ENCODE measurements around the gene ARHGAP26. TPM values are rescaled to one million over a fixed set of nuclear protein-coding genes. Genes with fewer than 3 reads are reported as not detected.

Gene ARHGAP26
- total RNA-seq, 1 donor from 2014 or later, result 20.0 TPM

GRCh38 chr5:142875936-142876335 lies 105.8 kb downstream of the ARHGAP26 start:
- no peak overlapping the region for H3K27ac Mint-ChIP-seq
- no peaks in the 10 kb centered on the region for H3K36me3 Mint-ChIP-seq (ENCODE audit: low read depth)
- peaks cover 4% of the 10 kb centered on the region for H3K4me1 Mint-ChIP-seq (ENCODE audit: low read depth)
- H3K9me3 Mint-ChIP-seq, result no peaks in the 10 kb centered on the region
- intact Hi-C loops (cut with micrococcal nuclease), result no loop called here
- no peaks in the 10 kb centered on the region for H3K27me3 Mint-ChIP-seq (ENCODE audit: insufficient read depth)
- H3K4me3 Mint-ChIP-seq, result no peak overlapping the region
- no peak for DNase-seq (ENCODE audit: low spot score)

- Mint-ChIP-seq H3K9me3 (no peaks in the 10 kb centered on the region), H3K4me3 (no peak overlapping the region), H3K36me3 (ENCODE audit: low read depth) (no peaks in the 10 kb centered on the region), H3K27me3 (ENCODE audit: insufficient read depth) (no peaks in the 10 kb centered on the region), H3K27ac (no peak overlapping the region), H3K4me1 (ENCODE audit: low read depth) (no peaks in the 10 kb centered on the region)
- no peak for DNase-seq (ENCODE audit: low spot score)
- intact Hi-C loops (cut with micrococcal nuclease), result no loop called here
Measured at GRCh38 chr5:142876817-142877216, 106.6 kb downstream of the ARHGAP26 start.

- H3K27me3 Mint-ChIP-seq (ENCODE audit: insufficient read depth), result no peaks in the 10 kb centered on the region
- no peaks in the 10 kb centered on the region for H3K36me3 Mint-ChIP-seq (ENCODE audit: low read depth)
- H3K27ac Mint-ChIP-seq, result no peak overlapping the region
- H3K4me1 Mint-ChIP-seq (ENCODE audit: low read depth), result no peaks in the 10 kb centered on the region
- no peak overlapping the region for H3K4me3 Mint-ChIP-seq
- no peaks in the 10 kb centered on the region for H3K9me3 Mint-ChIP-seq
- intact Hi-C loops (cut with micrococcal nuclease), result no loop called here
- no peak for DNase-seq (ENCODE audit: low spot score)
Measured at GRCh38 chr5:142878111-142878510, 107.9 kb downstream of the ARHGAP26 start.

- Mint-ChIP-seq H3K9me3 (no peaks in the 10 kb centered on the region), H3K4me3 (no peak overlapping the region), H3K27ac (no peak overlapping the region), H3K36me3 (ENCODE audit: low read depth) (no peaks in the 10 kb centered on the region), H3K4me1 (ENCODE audit: low read depth) (no peaks in the 10 kb centered on the region), H3K27me3 (ENCODE audit: insufficient read depth) (no peaks in the 10 kb centered on the region)
- no peak for DNase-seq (ENCODE audit: low spot score)
- intact Hi-C loops (cut with micrococcal nuclease), result no loop called here
Measured at GRCh38 chr5:142878638-142879037, 108.5 kb downstream of the ARHGAP26 start.

GRCh38 chr5:142881076-142881783 lies 111.1 kb downstream of the ARHGAP26 start:
- no peak overlapping the region for H3K4me3 Mint-ChIP-seq
- no peaks in the 10 kb centered on the region for H3K27me3 Mint-ChIP-seq (ENCODE audit: insufficient read depth)
- H3K4me1 Mint-ChIP-seq (ENCODE audit: low read depth), result peaks cover 6% of the 10 kb centered on the region
- DNase-seq (ENCODE audit: low spot score), result no peak
- H3K9me3 Mint-ChIP-seq, result no peaks in the 10 kb centered on the region
- no peaks in the 10 kb centered on the region for H3K36me3 Mint-ChIP-seq (ENCODE audit: low read depth)
- no peak overlapping the region for H3K27ac Mint-ChIP-seq
- intact Hi-C loops (cut with micrococcal nuclease), result loop anchor here (2.0 kb wide), 1 partner anchor 226 kb away; no protein-coding TSS in a partner anchor

GRCh38 chr5:142881784-142882126 lies 111.6 kb downstream of the ARHGAP26 start:
- DNase-seq (ENCODE audit: low spot score), result no peak
- H3K36me3 Mint-ChIP-seq (ENCODE audit: low read depth), result no peaks in the 10 kb centered on the region
- H3K9me3 Mint-ChIP-seq, result no peaks in the 10 kb centered on the region
- peaks cover 6% of the 10 kb centered on the region for H3K4me1 Mint-ChIP-seq (ENCODE audit: low read depth)
- no peak overlapping the region for H3K27ac Mint-ChIP-seq
- no peak overlapping the region for H3K4me3 Mint-ChIP-seq
- no peaks in the 10 kb centered on the region for H3K27me3 Mint-ChIP-seq (ENCODE audit: insufficient read depth)
- intact Hi-C loops (cut with micrococcal nuclease), result loop anchor here (2.0 kb wide), 1 partner anchor 227 kb away; no protein-coding TSS in a partner anchor

GRCh38 chr5:142883025-142883424 lies 112.8 kb downstream of the ARHGAP26 start:
- no peaks in the 10 kb centered on the region for H3K36me3 Mint-ChIP-seq (ENCODE audit: low read depth)
- no peak for DNase-seq (ENCODE audit: low spot score)
- no peak overlapping the region for H3K4me3 Mint-ChIP-seq
- intact Hi-C loops (cut with micrococcal nuclease), result no loop called here
- H3K27me3 Mint-ChIP-seq (ENCODE audit: insufficient read depth), result no peaks in the 10 kb centered on the region
- no peaks in the 10 kb centered on the region for H3K9me3 Mint-ChIP-seq
- H3K27ac Mint-ChIP-seq, result no peak overlapping the region
- peaks cover 6% of the 10 kb centered on the region for H3K4me1 Mint-ChIP-seq (ENCODE audit: low read depth)

GRCh38 chr5:142883438-142883837 lies 113.3 kb downstream of the ARHGAP26 start:
- Mint-ChIP-seq H3K9me3 (no peaks in the 10 kb centered on the region), H3K4me1 (ENCODE audit: low read depth) (peaks cover 6% of the 10 kb centered on the region), H3K27me3 (ENCODE audit: insufficient read depth) (no peaks in the 10 kb centered on the region), H3K27ac (no peak overlapping the region), H3K36me3 (ENCODE audit: low read depth) (no peaks in the 10 kb centered on the region), H3K4me3 (no peak overlapping the region)
- no peak for DNase-seq (ENCODE audit: low spot score)
- intact Hi-C loops (cut with micrococcal nuclease), result no loop called here

- Mint-ChIP-seq H3K4me1 (ENCODE audit: low read depth) (peaks cover 6% of the 10 kb centered on the region), H3K9me3 (no peaks in the 10 kb centered on the region), H3K4me3 (no peak overlapping the region), H3K27ac (no peak overlapping the region), H3K36me3 (ENCODE audit: low read depth) (no peaks in the 10 kb centered on the region), H3K27me3 (ENCODE audit: insufficient read depth) (no peaks in the 10 kb centered on the region)
- intact Hi-C loops (cut with micrococcal nuclease), result no loop called here
- no peak for DNase-seq (ENCODE audit: low spot score)
Measured at GRCh38 chr5:142884029-142884428, 113.9 kb downstream of the ARHGAP26 start.

GRCh38 chr5:142886211-142886610 lies 116.0 kb downstream of the ARHGAP26 start:
- no peaks in the 10 kb centered on the region for H3K27me3 Mint-ChIP-seq (ENCODE audit: insufficient read depth)
- DNase-seq (ENCODE audit: low spot score), result no peak
- no peaks in the 10 kb centered on the region for H3K9me3 Mint-ChIP-seq
- intact Hi-C loops (cut with micrococcal nuclease), result no loop called here
- H3K4me1 Mint-ChIP-seq (ENCODE audit: low read depth), result peaks cover 16% of the 10 kb centered on the region
- no peaks in the 10 kb centered on the region for H3K36me3 Mint-ChIP-seq (ENCODE audit: low read depth)
- H3K4me3 Mint-ChIP-seq, result no peak overlapping the region
- H3K27ac Mint-ChIP-seq, result no peak overlapping the region

GRCh38 chr5:142886956-142887355 lies 116.8 kb downstream of the ARHGAP26 start:
- Mint-ChIP-seq H3K27me3 (ENCODE audit: insufficient read depth) (no peaks in the 10 kb centered on the region), H3K27ac (no peak overlapping the region), H3K9me3 (no peaks in the 10 kb centered on the region), H3K4me1 (ENCODE audit: low read depth) (peaks cover 19% of the 10 kb centered on the region), H3K4me3 (no peak overlapping the region), H3K36me3 (ENCODE audit: low read depth) (no peaks in the 10 kb centered on the region)
- intact Hi-C loops (cut with micrococcal nuclease), result no loop called here
- DNase-seq (ENCODE audit: low spot score), result no peak

GRCh38 chr5:142888469-142889085 lies 118.4 kb downstream of the ARHGAP26 start:
- no peaks in the 10 kb centered on the region for H3K27me3 Mint-ChIP-seq (ENCODE audit: insufficient read depth)
- H3K9me3 Mint-ChIP-seq, result no peaks in the 10 kb centered on the region
- intact Hi-C loops (cut with micrococcal nuclease), result loop anchor here (1.0 to 2.0 kb wide), 5 partner anchors 140 to 278 kb away; no protein-coding TSS in a partner anchor
- H3K36me3 Mint-ChIP-seq (ENCODE audit: low read depth), result no peaks in the 10 kb centered on the region
- DNase-seq (ENCODE audit: low spot score), result no peak
- no peak overlapping the region for H3K4me3 Mint-ChIP-seq
- H3K4me1 Mint-ChIP-seq (ENCODE audit: low read depth), result peaks cover 19% of the 10 kb centered on the region
- no peak overlapping the region for H3K27ac Mint-ChIP-seq

GRCh38 chr5:142892021-142892420 lies 121.8 kb downstream of the ARHGAP26 start:
- intact Hi-C loops (cut with micrococcal nuclease), result no loop called here
- no peaks in the 10 kb centered on the region for H3K27me3 Mint-ChIP-seq (ENCODE audit: insufficient read depth)

More at GRCh38 chr5:142892021-142892420, 121.8 kb downstream of the ARHGAP26 start:
- Mint-ChIP-seq H3K27ac (no peak overlapping the region), H3K4me3 (no peak overlapping the region), H3K36me3 (ENCODE audit: low read depth) (peaks cover 10% of the 10 kb centered on the region), H3K9me3 (no peaks in the 10 kb centered on the region), H3K4me1 (ENCODE audit: low read depth) (peaks cover 21% of the 10 kb centered on the region)
- DNase-seq (ENCODE audit: low spot score), result no peak

Measured in activated T-helper 1 cell treated with anti-CD3 and anti-CD28 coated beads, Interleukin-12 subunit alpha, Interleukin-12 subunit beta, Interleukin-2, Interleukin-4 antibody, amounts not matched to agents 30 ng/mL and 10 ng/mL and 1 ng/mL, durations not matched to agents 14 hours and 24 hours and 36 hours (primary cell).